ENCODE data around the gene TSC22D3. TPM values are rescaled to one million over a fixed set of nuclear protein-coding genes. Genes with fewer than 3 reads are reported as not detected.

Gene TSC22D3
- total and polyA plus RNA-seq, 9 donors: 39.5 to 82.9 (median 64.3) TPM

DNA sequence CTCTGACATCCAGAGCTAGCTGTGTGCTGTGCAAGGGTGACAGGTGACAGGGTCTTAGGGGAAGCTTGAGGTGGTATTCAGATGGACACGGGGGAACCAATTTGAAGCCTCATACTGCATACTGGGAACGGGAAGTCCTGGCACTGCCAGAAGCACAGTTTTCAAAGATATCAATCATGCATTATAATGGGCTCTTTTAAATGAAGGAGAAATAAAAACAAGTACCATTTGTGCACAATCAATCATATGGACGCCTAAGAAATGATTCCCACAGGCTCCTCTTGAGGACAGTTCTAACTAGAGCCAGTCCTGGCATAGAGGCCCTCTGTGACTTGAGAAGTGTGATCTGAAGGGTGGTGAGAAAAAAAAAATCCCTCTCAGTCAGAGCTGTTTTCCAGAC lies 50.9 kb downstream of the TSC22D3 start:
- no peak for DNase-seq
- Histone ChIP-seq H3K36me3 (ENCODE audit: control insufficient read depth, insufficient read depth, low read length) (no peaks in the 10 kb centered on the region), H3K27ac (ENCODE audit: low read length) (no peak overlapping the region)

GRCh38 chrX:107723511-107723910 lies 52.1 kb downstream of the TSC22D3 start:
- Histone ChIP-seq H3K36me3 (ENCODE audit: control insufficient read depth, insufficient read depth, low read length) (no peaks in the 10 kb centered on the region), H3K4me3 (ENCODE audit: low read length) (no peak overlapping the region), H3K4me1 (ENCODE audit: control insufficient read depth, insufficient read depth, low read length) (peaks cover 17% of the 10 kb centered on the region), H3K9me3 (replicated peaks; ENCODE audit: control insufficient read depth, low read depth, low read length) (no peaks in the 10 kb centered on the region), H3K27ac (ENCODE audit: low read length) (no peak overlapping the region), H3K27me3 (ENCODE audit: control insufficient read depth, insufficient read depth, low read length) (peaks cover 50% of the 10 kb centered on the region)
- no peak for DNase-seq
- WGBS (ENCODE audit: insufficient coverage): 66% methylated on average over 2 of the region's 4 CpGs

More for the DNA sequence above, 50.9 kb downstream of the TSC22D3 start:
- Histone ChIP-seq H3K9me3 (replicated peaks; ENCODE audit: control insufficient read depth, low read depth, low read length) (no peaks in the 10 kb centered on the region), H3K4me3 (ENCODE audit: low read length) (no peak overlapping the region), H3K4me1 (ENCODE audit: control insufficient read depth, insufficient read depth, low read length) (peaks cover 29% of the 10 kb centered on the region), H3K27me3 (ENCODE audit: control insufficient read depth, insufficient read depth, low read length) (peaks cover 52% of the 10 kb centered on the region)
- WGBS (ENCODE audit: insufficient coverage): no CpG with 5 or more reads among the region's 3 CpGs

- WGBS (ENCODE audit: insufficient coverage): 65% methylated on average over 2 of the region's 5 CpGs
- no peaks in the 10 kb centered on the region for H3K9me3 ChIP-seq (replicated peaks; ENCODE audit: control insufficient read depth, low read depth, low read length)
- H3K4me1 ChIP-seq (ENCODE audit: control insufficient read depth, insufficient read depth, low read length): peaks cover 22% of the 10 kb centered on the region
- no peaks in the 10 kb centered on the region for H3K36me3 ChIP-seq (ENCODE audit: control insufficient read depth, insufficient read depth, low read length)
- H3K4me3 ChIP-seq (ENCODE audit: low read length): no peak overlapping the region
- peaks cover 55% of the 10 kb centered on the region for H3K27me3 ChIP-seq (ENCODE audit: control insufficient read depth, insufficient read depth, low read length)
- no peak overlapping the region for H3K27ac ChIP-seq (ENCODE audit: low read length)
- DNase-seq: no peak
These were observed 53.5 kb downstream of the TSC22D3 start for GRCh38 chrX:107721966-107722707.

GRCh38 chrX:107721318-107721717 lies 54.3 kb downstream of the TSC22D3 start:
- H3K36me3 ChIP-seq (ENCODE audit: control insufficient read depth, insufficient read depth, low read length): no peaks in the 10 kb centered on the region
- 62% methylated on average over 3 of the region's 9 CpGs for WGBS (ENCODE audit: insufficient coverage)
- peaks cover 21% of the 10 kb centered on the region for H3K4me1 ChIP-seq (ENCODE audit: control insufficient read depth, insufficient read depth, low read length)

DNA sequence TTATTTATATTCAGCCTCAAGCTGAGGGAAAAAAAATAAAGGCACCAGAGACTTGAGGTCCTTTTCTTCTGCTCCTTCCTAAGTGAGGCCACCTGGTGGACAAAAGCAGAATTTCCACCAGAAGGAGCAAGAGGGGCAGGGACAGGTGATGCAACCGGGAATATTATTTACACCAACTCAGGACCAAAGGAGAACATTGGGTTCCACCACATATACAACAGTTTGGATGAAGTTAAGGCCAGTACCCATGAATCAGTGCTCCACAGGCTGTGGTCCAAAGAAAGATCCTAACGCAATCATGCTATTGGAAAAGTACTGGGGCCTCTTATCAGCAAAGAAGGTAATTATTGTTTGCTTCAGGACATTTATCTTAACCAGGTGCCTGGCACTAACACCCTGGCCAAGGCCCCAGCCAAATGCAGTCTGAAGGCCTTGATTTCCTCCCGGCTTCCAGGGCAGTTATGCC lies 57.4 kb downstream of the TSC22D3 start:
- Histone ChIP-seq H3K27ac (ENCODE audit: low read length) (no peak overlapping the region), H3K9me3 (replicated peaks; ENCODE audit: control insufficient read depth, low read depth, low read length) (no peaks in the 10 kb centered on the region), H3K36me3 (ENCODE audit: control insufficient read depth, insufficient read depth, low read length) (peaks cover 7% of the 10 kb centered on the region), H3K4me1 (ENCODE audit: control insufficient read depth, insufficient read depth, low read length) (peaks cover 19% of the 10 kb centered on the region), H3K4me3 (ENCODE audit: low read length) (no peak overlapping the region), H3K27me3 (ENCODE audit: control insufficient read depth, insufficient read depth, low read length) (peaks cover 61% of the 10 kb centered on the region)
- WGBS (ENCODE audit: insufficient coverage): 60% methylated on average over 1 of the region's 3 CpGs
- DNase-seq: peak; percentile 86

More at GRCh38 chrX:107721318-107721717, 54.3 kb downstream of the TSC22D3 start:
- no peak for DNase-seq
- no peak overlapping the region for H3K4me3 ChIP-seq (ENCODE audit: low read length)
- H3K27ac ChIP-seq (ENCODE audit: low read length): no peak overlapping the region
- peaks cover 59% of the 10 kb centered on the region for H3K27me3 ChIP-seq (ENCODE audit: control insufficient read depth, insufficient read depth, low read length)
- no peaks in the 10 kb centered on the region for H3K9me3 ChIP-seq (replicated peaks; ENCODE audit: control insufficient read depth, low read depth, low read length)

DNA sequence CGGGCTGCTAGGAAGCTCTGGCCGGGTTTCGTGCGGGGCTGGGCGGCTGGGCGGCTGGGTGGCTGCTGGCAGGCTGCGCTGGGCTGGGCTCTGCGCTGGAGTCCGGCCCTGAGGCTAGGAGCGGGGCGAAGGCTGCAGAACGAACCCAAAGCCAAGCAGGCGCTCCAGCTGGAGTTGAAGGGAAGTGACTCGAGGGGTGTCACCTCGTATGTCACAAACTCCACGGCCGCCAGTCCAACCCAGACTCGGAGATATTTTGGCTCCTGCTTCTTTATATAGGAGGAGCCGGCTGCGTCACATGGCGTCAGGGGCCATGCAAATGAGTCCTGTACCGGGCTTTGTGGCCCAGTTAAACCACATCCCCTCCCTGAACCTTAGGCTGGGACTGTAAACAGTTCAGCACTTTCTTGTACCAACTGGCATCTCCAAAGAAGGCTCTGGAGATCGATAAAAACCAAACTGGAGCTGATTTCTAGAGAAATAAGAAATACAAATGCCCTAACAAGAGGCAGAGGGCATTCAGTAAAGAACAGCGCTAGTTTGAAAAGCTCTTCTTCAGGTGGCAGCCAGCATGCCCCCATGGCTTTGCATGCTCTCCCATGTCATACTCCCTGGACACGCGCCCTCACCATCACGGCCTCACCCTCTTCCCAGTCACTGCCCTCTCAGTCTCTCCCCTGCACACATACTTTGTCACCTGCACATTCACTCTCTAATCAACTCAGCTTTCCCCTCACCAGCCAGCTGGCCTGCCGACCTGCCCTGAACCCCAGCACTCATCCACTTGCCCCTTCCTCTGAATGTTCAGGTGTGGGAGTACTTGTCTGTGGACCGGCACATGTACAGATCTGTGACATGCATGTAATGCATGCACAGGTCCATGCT lies 58.5 kb downstream of the TSC22D3 start:
- peaks cover 7% of the 10 kb centered on the region for H3K36me3 ChIP-seq (ENCODE audit: control insufficient read depth, insufficient read depth, low read length)
- peak overlapping the region; percentile 66 for H3K4me3 ChIP-seq (ENCODE audit: low read length)
- H3K27ac ChIP-seq (ENCODE audit: low read length): peak overlapping the region; percentile 90
- no peaks in the 10 kb centered on the region for H3K9me3 ChIP-seq (replicated peaks; ENCODE audit: control insufficient read depth, low read depth, low read length)
- peaks cover 59% of the 10 kb centered on the region for H3K27me3 ChIP-seq (ENCODE audit: control insufficient read depth, insufficient read depth, low read length)
- WGBS (ENCODE audit: insufficient coverage): 40% methylated on average over 27 of the region's 29 CpGs
- peak; percentile 93 for DNase-seq
- peaks cover 28% of the 10 kb centered on the region for H3K4me1 ChIP-seq (ENCODE audit: control insufficient read depth, insufficient read depth, low read length)

DNA sequence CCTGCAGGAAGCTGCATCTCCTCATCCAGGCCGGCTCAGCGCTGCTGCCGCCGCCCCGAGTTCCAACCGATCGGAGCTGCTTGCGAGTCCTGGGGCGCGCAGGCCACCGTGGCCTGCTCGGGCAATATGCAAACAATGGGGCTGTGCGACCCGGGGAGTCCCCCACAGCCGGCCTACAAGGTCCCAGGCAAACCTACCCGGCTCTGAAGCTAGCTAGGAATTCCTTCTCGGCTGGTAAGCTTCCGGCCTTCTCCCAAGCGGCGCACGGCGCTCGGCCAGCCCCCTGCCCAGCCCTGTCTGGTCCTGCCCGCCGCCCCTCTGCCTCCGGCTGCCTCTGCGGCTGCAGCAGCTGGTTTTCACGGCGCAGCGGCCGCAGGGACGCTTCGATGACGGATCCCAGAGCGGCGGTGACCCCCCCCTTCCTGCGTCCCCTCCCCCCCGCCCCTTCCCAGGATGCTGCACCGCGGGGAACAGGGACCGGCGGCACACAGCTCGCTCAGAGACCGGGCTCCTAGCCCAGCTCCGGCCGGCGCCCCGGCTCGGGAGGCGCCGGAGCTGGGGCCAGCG lies 59.4 kb downstream of the TSC22D3 start:
- Histone ChIP-seq H3K4me3 (ENCODE audit: low read length) (peak overlapping the region; percentile 66), H3K9me3 (replicated peaks; ENCODE audit: control insufficient read depth, low read depth, low read length) (no peaks in the 10 kb centered on the region), H3K4me1 (ENCODE audit: control insufficient read depth, insufficient read depth, low read length) (peaks cover 34% of the 10 kb centered on the region), H3K27ac (ENCODE audit: low read length) (peak overlapping the region; percentile 90), H3K27me3 (ENCODE audit: control insufficient read depth, insufficient read depth, low read length) (peaks cover 59% of the 10 kb centered on the region), H3K36me3 (ENCODE audit: control insufficient read depth, insufficient read depth, low read length) (peaks cover 7% of the 10 kb centered on the region)
- DNase-seq: peak; percentile 53
- WGBS (ENCODE audit: insufficient coverage): 23% methylated on average over 30 of the region's 52 CpGs

DNA sequence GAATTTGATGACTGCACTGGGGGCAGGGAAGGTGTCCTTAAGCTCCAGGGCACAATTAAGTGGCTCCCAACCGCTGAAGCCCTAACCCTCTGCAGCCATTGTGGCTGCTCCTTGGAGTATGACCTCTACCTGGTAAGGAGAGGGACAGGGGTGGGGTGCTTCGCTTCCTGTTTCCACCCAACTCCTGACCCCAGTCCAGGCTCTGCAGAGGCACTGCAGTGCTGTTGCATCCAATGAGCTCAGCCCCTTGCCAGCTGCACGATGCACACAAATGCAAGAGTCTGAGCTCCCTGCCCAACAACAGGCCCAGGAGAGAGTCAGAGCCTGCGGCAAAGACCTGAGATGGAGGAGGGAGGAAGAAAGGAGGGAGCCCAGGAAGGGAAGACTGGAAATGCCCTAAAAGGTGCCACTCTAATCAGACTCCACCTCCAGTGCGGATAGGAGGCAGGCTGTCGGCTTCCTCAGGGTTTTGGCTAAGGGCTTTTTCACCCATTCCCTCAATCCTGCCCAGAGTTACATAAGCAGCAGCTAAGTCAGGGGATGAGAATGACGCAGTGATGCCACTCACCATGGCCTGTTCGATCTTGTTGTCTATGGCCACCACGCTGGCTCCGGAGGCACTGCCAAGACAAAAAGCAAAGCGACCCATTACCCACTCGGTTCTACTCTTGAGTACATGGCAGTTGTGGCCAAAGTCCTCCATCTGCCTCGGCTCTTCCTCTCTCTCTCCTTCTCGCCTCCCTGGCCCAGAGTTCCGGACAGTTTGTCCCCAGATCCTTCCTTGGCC lies 60.1 kb downstream of the TSC22D3 start:
- H3K27ac ChIP-seq (ENCODE audit: low read length): peak overlapping the region; percentile 90
- H3K4me1 ChIP-seq (ENCODE audit: control insufficient read depth, insufficient read depth, low read length): peaks cover 40% of the 10 kb centered on the region
- H3K27me3 ChIP-seq (ENCODE audit: control insufficient read depth, insufficient read depth, low read length): peaks cover 58% of the 10 kb centered on the region
- H3K9me3 ChIP-seq (replicated peaks; ENCODE audit: control insufficient read depth, low read depth, low read length): no peaks in the 10 kb centered on the region
- H3K4me3 ChIP-seq (ENCODE audit: low read length): peak overlapping the region; percentile 66
- 39% methylated on average over 12 of the region's 15 CpGs for WGBS (ENCODE audit: insufficient coverage)
- H3K36me3 ChIP-seq (ENCODE audit: control insufficient read depth, insufficient read depth, low read length): peaks cover 7% of the 10 kb centered on the region
- DNase-seq: no peak

- no peak for DNase-seq
- Histone ChIP-seq H3K9me3 (replicated peaks; ENCODE audit: control insufficient read depth, low read depth, low read length) (no peaks in the 10 kb centered on the region), H3K36me3 (ENCODE audit: control insufficient read depth, insufficient read depth, low read length) (peaks cover 7% of the 10 kb centered on the region), H3K4me3 (ENCODE audit: low read length) (no peak overlapping the region), H3K27me3 (ENCODE audit: control insufficient read depth, insufficient read depth, low read length) (peaks cover 53% of the 10 kb centered on the region), H3K4me1 (ENCODE audit: control insufficient read depth, insufficient read depth, low read length) (peaks cover 41% of the 10 kb centered on the region), H3K27ac (ENCODE audit: low read length) (no peak overlapping the region)
- WGBS (ENCODE audit: insufficient coverage): 59% methylated on average over 7 of the region's 9 CpGs
These were observed 61.2 kb downstream of the TSC22D3 start for GRCh38 chrX:107714206-107714891.
